ENCODE measurements around the gene SPAG16.
"Not testable (repeated sequence)": the region's sequence is repeated elsewhere in the genome, so short reads cannot be mapped to it uniquely, and the experiment has no call there.

SPAG16 gene

GRCh38 chr2:213718411-213718810, 434.1 kb downstream of the SPAG16 start:
- not testable (repeated sequence) for DNase-seq

GRCh38 chr2:213722565-213722964, 438.3 kb downstream of the SPAG16 start:
- DNase-seq = no peak

- no peak for DNase-seq
Observed at GRCh38 chr2:213723041-213723560, 438.8 kb downstream of the SPAG16 start.

GRCh38 chr2:213723707-213724106, 439.4 kb downstream of the SPAG16 start:
- DNase-seq = no peak

- no peak for DNase-seq
Observed at GRCh38 chr2:213726101-213726500, 441.8 kb downstream of the SPAG16 start.

- DNase-seq = no peak
Observed at GRCh38 chr2:213733893-213734292, 449.6 kb downstream of the SPAG16 start.

DNA sequence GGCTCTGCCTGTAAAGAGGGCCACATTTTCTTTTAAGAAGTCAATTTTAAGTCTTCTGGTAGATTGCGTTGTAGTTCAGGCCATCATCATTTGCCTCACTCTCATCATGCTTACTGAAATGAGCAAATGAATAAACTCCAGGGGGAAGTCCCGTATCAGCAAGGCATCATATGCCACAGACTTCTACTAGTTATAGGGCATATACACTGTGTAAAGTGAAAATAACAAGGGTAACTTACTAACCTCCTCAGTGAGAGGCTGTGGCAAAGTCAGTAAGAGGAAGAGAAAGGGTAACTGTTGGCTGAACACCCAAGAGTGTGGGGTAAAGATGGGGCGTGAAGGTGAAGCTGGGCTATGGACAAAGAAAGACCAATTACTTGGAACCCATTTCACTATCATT, 456.2 kb downstream of the SPAG16 start:
- no peak for DNase-seq

GRCh38 chr2:213751446-213751845, 467.2 kb downstream of the SPAG16 start:
- no peak for DNase-seq

GRCh38 chr2:213752575-213752974, 468.3 kb downstream of the SPAG16 start:
- DNase-seq = no peak

DNA sequence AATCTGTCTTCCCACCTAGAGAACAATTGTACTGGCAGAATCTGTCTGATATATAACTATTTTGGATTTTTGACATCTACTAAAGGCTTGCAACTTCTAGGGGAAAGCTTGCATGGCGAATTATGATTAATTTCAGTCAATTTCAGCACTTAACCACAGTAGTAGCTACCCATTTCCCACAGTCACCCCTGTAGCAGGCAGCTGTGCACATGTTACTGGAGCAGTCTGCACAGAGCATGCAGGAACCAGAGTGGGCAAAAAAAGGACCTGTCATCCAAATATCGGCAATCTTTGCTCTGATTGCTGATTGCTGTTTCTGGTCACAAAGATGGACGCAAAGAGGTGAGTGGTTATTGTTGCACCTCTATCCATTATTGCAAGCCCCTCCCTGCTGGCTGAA, 473.3 kb downstream of the SPAG16 start:
- DNase-seq = no peak

GRCh38 chr2:213763354-213763753, 479.1 kb downstream of the SPAG16 start:
- no peak for DNase-seq

GRCh38 chr2:213763963-213764362, 479.7 kb downstream of the SPAG16 start:
- no peak for DNase-seq

GRCh38 chr2:213764849-213765248, 480.6 kb downstream of the SPAG16 start:
- no peak for DNase-seq

- no peak for DNase-seq
Observed at GRCh38 chr2:213766062-213766461, 481.8 kb downstream of the SPAG16 start.

DNA sequence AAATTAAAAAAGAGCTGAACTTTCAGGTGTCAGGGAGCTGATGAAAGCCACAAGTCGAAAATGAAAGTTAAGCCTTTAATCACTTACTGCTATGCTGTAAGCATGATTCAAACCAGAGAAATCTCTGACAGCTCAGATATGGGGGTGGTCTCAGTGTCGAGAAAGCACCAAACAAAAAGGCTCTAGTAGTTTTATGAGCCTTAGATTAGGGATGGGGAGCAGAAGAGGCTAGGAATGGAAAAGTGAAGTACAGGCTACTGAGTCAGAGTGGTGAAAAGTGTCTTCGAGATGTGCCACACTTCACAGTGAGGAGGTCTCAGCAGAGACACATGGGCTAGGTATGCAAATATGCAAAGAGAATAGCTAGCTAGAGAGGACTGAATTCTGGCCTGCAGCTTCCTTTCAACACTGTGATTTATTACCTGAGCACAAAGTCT, 482.2 kb downstream of the SPAG16 start:
- DNase-seq = no peak

GRCh38 chr2:213787869-213788268, 503.6 kb downstream of the SPAG16 start:
- no peak for DNase-seq

DNA sequence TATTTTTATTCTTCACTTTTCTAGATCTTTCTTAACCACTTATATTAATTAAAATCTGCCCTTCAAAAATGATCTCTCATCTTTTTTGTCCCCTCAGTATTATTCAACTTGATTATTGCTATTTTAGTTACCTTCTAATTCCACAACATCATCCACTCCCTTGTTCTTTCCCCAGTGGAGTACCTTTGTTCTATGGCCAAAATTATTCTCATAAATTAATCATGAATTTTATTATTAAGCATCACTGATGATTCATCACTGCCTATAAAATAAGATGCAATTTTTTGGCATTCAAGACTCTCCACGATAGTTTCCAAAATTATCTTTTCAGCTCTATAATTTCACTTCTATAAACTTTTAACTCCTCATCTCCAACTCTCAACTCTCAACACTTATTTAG, 505.7 kb downstream of the SPAG16 start:
- no peak for DNase-seq

DNA sequence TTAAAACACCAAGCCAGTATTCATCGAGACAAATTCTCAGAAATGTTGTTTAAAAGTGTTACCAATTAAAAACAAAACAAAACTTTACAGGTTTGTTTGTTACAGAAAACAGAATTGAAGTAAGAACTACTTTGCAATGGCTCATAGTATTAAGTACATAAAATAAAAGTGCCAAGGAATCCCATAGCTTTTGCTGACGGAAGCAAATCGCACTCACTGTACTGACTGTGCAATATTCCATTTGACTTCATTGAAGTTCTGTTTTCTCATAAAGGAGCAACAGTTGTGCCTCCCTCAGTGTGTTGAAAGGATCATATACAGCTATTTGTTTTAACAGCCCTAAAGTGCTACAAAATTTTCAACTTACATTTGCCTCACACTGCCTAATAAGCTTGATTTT, 507.8 kb downstream of the SPAG16 start:
- no peak for DNase-seq

DNA sequence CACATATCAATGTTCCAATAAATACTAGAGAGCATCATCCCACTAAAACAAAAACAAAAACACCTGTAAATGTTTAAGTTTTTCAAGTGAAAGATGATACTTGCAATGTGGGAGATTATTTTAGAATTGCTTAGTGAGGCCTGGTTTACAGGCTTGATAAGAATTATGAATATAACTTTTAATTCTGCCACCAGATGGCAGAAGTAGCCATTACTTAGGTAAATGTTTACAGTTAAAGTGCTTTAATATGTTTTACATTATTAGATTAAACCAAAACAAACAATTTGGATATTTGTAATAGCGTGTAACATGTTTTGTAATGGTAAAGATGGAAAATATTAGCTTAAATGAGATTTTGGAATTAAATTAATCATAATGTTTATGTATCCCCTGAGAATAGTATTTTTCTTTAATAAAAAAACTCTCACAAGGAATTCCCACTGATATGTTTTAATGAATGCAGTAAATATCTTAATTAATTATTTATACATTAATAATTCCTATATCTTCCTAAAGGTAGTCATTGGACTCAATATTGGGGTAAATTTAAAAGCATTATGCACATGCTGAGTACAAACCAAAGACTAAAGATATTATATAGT, 522.0 kb downstream of the SPAG16 start:
- DNase-seq = no peak

DNA sequence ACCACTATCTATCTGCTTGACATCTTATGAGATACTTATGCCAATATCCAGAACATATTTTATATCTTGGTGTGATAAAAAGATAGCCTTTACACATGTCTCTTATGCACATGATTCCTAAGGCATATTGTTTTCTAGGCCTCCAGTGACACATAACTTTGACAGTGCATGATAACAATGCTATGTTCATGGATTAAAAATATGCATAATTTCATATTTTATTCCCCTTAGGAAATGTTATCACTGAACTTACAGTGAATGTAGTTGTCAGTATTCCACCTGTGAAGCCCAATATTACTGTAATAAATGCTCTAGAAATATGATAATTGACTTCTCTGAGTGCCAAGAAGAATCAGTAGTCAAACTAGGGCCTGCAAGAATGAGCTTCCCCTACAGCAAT, 532.3 kb downstream of the SPAG16 start:
- DNase-seq = no peak

DNA sequence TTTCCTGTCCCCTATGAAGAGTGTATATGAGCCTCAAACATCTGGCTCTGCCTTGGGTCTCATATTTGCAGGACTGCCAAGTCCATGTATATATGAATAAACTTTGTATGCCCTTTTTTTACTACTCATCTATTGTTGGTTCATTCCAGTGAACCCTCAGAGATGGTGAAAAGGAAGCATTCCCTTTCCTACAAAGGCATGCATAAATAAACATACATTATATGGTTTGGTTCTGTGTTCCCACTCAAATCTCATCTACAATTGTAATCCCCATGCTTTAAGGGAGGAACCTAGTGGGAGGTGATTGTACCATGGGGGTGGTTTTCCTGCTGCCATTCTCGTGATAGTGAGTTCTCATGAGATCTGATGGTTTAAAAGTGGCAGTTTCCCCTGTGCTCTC, 534.2 kb downstream of the SPAG16 start:
- no peak for DNase-seq

DNA sequence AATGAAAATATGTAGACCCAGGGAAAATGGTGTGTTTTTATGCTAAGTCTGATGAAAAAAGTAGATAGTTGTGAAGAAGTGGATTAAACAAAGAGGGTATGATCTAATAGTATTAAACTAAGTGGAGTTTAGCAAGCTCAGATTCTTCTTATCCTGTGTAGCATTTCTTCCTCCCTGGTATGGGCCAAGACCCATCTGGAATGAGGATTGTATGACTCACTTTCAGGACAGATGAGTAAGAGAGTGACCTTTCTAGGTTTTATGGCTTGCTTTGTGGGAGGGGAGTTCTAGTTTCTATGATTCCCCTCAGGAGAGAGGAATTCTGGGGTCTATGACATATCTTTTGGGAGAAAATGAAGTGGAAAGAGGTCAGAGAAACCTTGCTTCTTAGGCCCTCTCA, 550.1 kb downstream of the SPAG16 start:
- no peak for DNase-seq

GRCh38 chr2:213834746-213835145, 550.5 kb downstream of the SPAG16 start:
- no peak for DNase-seq

DNA sequence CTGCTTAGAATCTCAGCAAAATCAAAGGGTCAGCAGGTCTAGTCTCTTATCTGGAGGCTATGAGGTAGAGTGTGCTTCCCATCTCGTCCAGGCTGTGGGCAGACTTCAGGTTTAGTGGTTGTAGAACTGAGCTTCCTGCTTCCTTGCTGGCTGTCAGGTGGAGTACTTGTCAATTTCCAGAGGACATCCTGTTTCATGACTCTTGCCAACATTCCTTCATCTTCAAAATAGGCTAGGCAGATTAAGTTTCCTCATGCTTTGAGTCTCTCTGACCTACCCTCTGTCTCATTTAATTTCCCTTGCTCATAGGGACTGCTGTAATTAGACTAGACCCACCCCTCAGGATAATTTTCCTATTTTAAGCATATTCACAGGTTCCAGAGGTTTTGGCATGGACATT, 562.6 kb downstream of the SPAG16 start:
- DNase-seq = no peak

DNA sequence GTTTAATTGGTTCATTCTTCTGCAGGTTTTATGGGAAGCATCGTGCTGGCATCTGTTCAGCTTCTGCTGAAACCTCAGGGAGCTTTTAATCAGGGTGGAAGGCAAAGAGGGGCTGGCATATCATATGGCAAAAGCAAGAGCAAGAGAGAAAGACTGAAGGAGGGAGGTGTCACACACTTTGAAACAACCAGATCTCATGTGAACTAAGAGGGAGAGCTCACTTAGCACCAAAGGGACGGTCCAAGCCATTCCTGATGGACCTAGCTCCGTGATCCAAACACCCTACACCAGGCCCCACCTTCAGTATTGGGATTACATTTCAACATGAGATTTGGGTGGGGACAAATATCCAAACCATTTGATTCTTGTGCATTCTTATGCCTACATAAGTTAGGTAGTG, 563.1 kb downstream of the SPAG16 start:
- no peak for DNase-seq

All from central memory CD4-positive, alpha-beta T cell (primary cell).